Heart left ventricle (tissue), 13 donors: ENCODE data around the gene SLC38A10.

Experiments
- CTCF ChIP-seq, 12 donors: fragments of 200-600 bp; sonication (generic) in 4 of 12; IDR thresholded peaks; one replicate each; pipeline versions ENCODE4 v1.5.0 to v1.8.0; 2018 to 2022; ENCODE audit warnings: antibody characterized with exemption in 12 of 12, mild to moderate bottlenecking in 5 of 12
- POLR2A ChIP-seq, 2 donors: fragments of 450-650 bp; IDR thresholded peaks; one replicate each; pipeline ENCODE4 v1.6.1; 2017; ENCODE audit warnings: antibody characterized with exemption in 2 of 2, mild to moderate bottlenecking in 2 of 2, moderate library complexity in 2 of 2
- donor health status: ischemic (EF 13 %, LVEDD 7.1; RV severe dilation, severe dysfunction).
- donor health status: DM: no; HTN: yes; CAD: no.
- donor health status: DM: no; HTN: no; CAD: no.
- donor health status: ischemic (EF 25% LVEDD 6.9; RV normal size, moderate dysfunction).
- donor health status: ischemic (EF 25% LVEDD 5.7; RV mildly dilated, moderate dysfunction).
- donor health status: ischemic (EF 35%, LVEDD 5.7; RV mildly dilated, moderate dysfunction).
- donor health status: nonischemic (EF 11% LVEDD 7.7; RV severe dilation, severe dysfunction).
- donor health status: DM: yes; HTN: yes; CAD: no.
- donor health status: PGD.
- donor health status: ischemic (EF 29% LVEDD 5.4; RV normal size, mild dysfunction).
- donor health status: nonischemic (EF 23%, LVEDD 6.1; RV moderate dilation, normal function).

DNA sequence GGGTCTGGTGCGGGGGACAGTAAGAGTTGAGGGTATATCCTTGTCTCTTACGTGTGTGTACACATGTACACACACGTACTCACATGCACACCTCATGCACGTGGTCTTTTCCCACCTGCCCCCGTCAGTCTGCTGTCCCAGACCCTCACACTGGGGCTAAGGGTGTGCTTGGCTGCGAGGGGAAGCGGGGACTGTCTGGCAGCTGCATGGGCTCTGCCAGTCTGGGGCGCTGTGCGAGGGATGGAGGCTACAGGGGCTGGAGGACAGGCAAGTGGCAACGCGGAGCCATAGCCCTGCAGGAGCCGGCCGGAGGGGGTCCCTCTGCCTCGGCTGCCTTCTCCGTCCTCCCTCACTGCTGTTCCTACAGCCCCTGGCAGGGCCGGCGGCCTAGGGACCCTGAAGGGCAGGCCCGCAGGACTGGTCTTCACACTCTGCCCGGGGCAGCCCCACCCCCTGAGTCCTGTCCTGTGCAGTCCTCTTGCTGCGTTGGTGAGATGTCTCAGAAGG is 20.8 kb upstream of the SLC38A10 start:
- TF ChIP-seq CTCF (IDR thresholded peaks at IDR 0.05) (no peak), POLR2A (IDR thresholded peaks at IDR 0.05) (no peak)
